Activated naive CD4-positive, alpha-beta T cell treated with anti-CD3 and anti-CD28 coated beads, Interleukin-2, amount 50 U/mL, for 16 hours (primary cell): ENCODE data around the gene CAPN3.

Experiments used
- DNase-seq: peaks from one replicate; pipeline ENCODE4 v3.0.0-alpha.2; 2020

CAPN3 gene

GRCh38 chr15:42401544-42402454, 42.5 kb downstream of the CAPN3 start:
- no peak for DNase-seq

- DNase-seq, result no peak
Measured at GRCh38 chr15:42402455-42403205, 43.3 kb downstream of the CAPN3 start.

GRCh38 chr15:42403389-42403788, 44.1 kb downstream of the CAPN3 start:
- no peak for DNase-seq

- DNase-seq, result no peak
Measured at GRCh38 chr15:42404461-42405235, 45.3 kb downstream of the CAPN3 start.

GRCh38 chr15:42405863-42406482, 46.7 kb downstream of the CAPN3 start:
- no peak for DNase-seq

GRCh38 chr15:42408178-42408577, 48.9 kb downstream of the CAPN3 start:
- DNase-seq, result no peak

GRCh38 chr15:42409011-42409410, 49.7 kb downstream of the CAPN3 start:
- no peak for DNase-seq

GRCh38 chr15:42411884-42412283, 52.6 kb downstream of the CAPN3 start:
- no peak for DNase-seq

GRCh38 chr15:42413920-42414319, 54.6 kb downstream of the CAPN3 start:
- no peak for DNase-seq

GRCh38 chr15:42419369-42419768, 60.1 kb downstream of the CAPN3 start:
- no peak for DNase-seq

GRCh38 chr15:42421376-42421775, 62.1 kb downstream of the CAPN3 start:
- DNase-seq, result no peak

- DNase-seq, result no peak
Measured at GRCh38 chr15:42427429-42428223, 68.3 kb downstream of the CAPN3 start.

- DNase-seq, result no peak
Measured at GRCh38 chr15:42444415-42445063, 85.2 kb downstream of the CAPN3 start.

- no peak for DNase-seq
Measured at GRCh38 chr15:42445551-42445950, 86.2 kb downstream of the CAPN3 start.

GRCh38 chr15:42447599-42447998, 88.3 kb downstream of the CAPN3 start:
- DNase-seq, result no peak

GRCh38 chr15:42448281-42448680, 89.0 kb downstream of the CAPN3 start:
- no peak for DNase-seq

- DNase-seq, result no peak
Measured at GRCh38 chr15:42449770-42450424, 90.6 kb downstream of the CAPN3 start.

GRCh38 chr15:42450425-42450790, 91.1 kb downstream of the CAPN3 start:
- DNase-seq, result no peak

GRCh38 chr15:42453826-42454225, 94.5 kb downstream of the CAPN3 start:
- no peak for DNase-seq

- no peak for DNase-seq
Measured at GRCh38 chr15:42456531-42456930, 97.2 kb downstream of the CAPN3 start.

GRCh38 chr15:42456971-42457370, 97.7 kb downstream of the CAPN3 start:
- no peak for DNase-seq
